Measurements from ENCODE around the gene SERPINA1. TPM values are rescaled to one million over a fixed set of nuclear protein-coding genes. Genes with fewer than 3 reads are reported as not detected.

The SERPINA1 gene
- total RNA-seq, 1 experiment from 2014 or later: 4.9 TPM

DNA sequence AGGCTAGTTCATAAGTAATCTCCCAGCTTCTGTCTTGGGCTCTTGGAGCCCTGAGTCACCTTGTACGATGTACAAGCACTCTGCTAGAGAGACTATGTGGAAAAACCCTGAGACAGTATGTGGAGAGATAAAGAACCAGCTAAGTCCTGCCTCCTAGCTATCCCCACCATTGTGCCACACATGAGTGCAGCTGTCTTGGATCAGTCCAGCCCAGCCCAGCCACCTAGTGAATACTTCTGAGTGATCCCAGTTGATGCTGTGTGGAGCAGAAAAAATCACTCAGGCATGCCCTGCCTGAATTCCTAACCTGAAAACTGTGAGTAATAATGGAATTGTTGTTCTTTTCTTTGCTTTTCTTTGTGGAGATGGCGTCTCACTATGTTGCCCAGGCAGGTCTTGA lies 60.2 kb downstream of the SERPINA1 start:
- Histone ChIP-seq H3K4me3 (ENCODE audit: low read depth in 2 of 2, low read length in 2 of 2) (no peak overlapping the region), H3K27ac (ENCODE audit: low read length) (no peak overlapping the region), H3K4me1 (ENCODE audit: control insufficient read depth, insufficient read depth, low read length) (no peaks in the 10 kb centered on the region), H3K27me3 (ENCODE audit: control insufficient read depth, insufficient read depth, low read length) (no peaks in the 10 kb centered on the region), H3K36me3 (ENCODE audit: control insufficient read depth, insufficient read depth, low read length) (no peaks in the 10 kb centered on the region), H3K9me3 (ENCODE audit: control insufficient read depth, insufficient read depth, low read depth, low read length) (no peaks in the 10 kb centered on the region)
- BruUV-seq (replicated peaks): no TSS peak
- ATAC-seq (no peak), DNase-seq (ENCODE audit: low read depth, low spot score) (no peak)
- intact Hi-C loops (cut with micrococcal nuclease; ENCODE audit: unreplicated experiment): no loop called here
- in situ Hi-C loops (cut with HindIII; ENCODE audit: low pct_unique_long_range_greater_than_20kb, low sequenced_read_pairs): no loop called here
- TF ChIP-seq POLR2AphosphoS5 (IDR thresholded peaks at IDR 0.05; ENCODE audit: low read depth, low read length) (no peak), REST (IDR thresholded peaks at IDR 0.05; ENCODE audit: insufficient read depth in 1 of 2, low read depth in 2 of 2, low read length in 1 of 2) (no peak), CTCF (IDR thresholded peaks at IDR 0.05) (no peak), SIN3A (IDR thresholded peaks at IDR 0.05; ENCODE audit: borderline replicate concordance, insufficient read depth, low read depth, low read length) (no peak), TCF7L2 (IDR thresholded peaks at IDR 0.05; ENCODE audit: low read depth, low read length) (no peak)
- CTCF ChIA-PET: no interaction called here
- POLR2A ChIA-PET: no interaction called here

Other genes with a start within 250 kb of the SERPINA1 start
- 1.1 TPM for gene PPP4R4, start 214.3 kb downstream of the SERPINA1 start, total RNA-seq (2021; ENCODE audit: unreplicated experiment)
- 0.03 TPM for gene SERPINA10, start 95.3 kb downstream of the SERPINA1 start, total RNA-seq (2021; ENCODE audit: unreplicated experiment)
- not detected for gene SERPINA6, start 65.3 kb downstream of the SERPINA1 start, total RNA-seq (2021; ENCODE audit: unreplicated experiment)
- gene SERPINA2, start 21.9 kb downstream of the SERPINA1 start, total RNA-seq (2021; ENCODE audit: unreplicated experiment): not detected
- gene SERPINA11, start 64.2 kb upstream of the SERPINA1 start, total RNA-seq (2021; ENCODE audit: unreplicated experiment): not detected
- gene SERPINA9, start 87.6 kb upstream of the SERPINA1 start, total RNA-seq (2021; ENCODE audit: unreplicated experiment): not detected
- not detected for gene SERPINA12, start 120.9 kb upstream of the SERPINA1 start, total RNA-seq (2021; ENCODE audit: unreplicated experiment)
- gene SERPINA4, start 172.8 kb upstream of the SERPINA1 start, total RNA-seq (2021; ENCODE audit: unreplicated experiment): 0.10 TPM
- gene SERPINA5, start 192.8 kb upstream of the SERPINA1 start, total RNA-seq (2021; ENCODE audit: unreplicated experiment): 0.49 TPM
- gene SERPINA3, start 223.8 kb upstream of the SERPINA1 start, total RNA-seq (2021; ENCODE audit: unreplicated experiment): 5.7 TPM

Measured in Panc1 (cell line).